ENCODE results near the gene PTGR1.

PTGR1 gene

DNA sequence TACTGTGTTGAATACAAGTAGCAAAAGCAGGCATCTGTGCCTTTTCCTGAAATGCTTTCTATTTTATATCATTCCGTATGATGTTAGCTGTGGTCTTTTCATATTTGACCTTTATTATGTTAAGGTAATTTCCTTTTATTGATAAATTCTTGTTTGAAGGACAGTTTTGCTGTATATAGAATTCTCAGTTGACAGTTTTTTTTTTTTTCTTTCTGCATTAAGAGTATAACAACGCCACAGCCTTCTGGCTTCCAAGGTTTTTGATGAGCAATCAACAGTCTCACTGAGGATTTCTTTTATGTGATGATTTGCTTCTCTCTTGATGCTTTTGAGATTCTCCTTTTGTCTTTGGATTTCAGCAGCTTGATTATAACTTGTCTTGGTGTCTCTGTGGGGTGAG lies 50.8 kb downstream of the PTGR1 start:
- TF ChIP-seq Cebpa-rat (IDR thresholded peaks at IDR 0.05) = no peak
- Histone ChIP-seq H3K36me3 (no peaks in the 10 kb centered on the region), H3K9me3 (peaks cover 79% of the 10 kb centered on the region), H3K4me1 (no peaks in the 10 kb centered on the region), H3K9ac (no peak overlapping the region), H4K20me1 (no peaks in the 10 kb centered on the region), H3K27ac (no peak overlapping the region), H3K4me3 (no peak overlapping the region), H3K4me2 (no peak overlapping the region), H3K27me3 (no peaks in the 10 kb centered on the region)

DNA sequence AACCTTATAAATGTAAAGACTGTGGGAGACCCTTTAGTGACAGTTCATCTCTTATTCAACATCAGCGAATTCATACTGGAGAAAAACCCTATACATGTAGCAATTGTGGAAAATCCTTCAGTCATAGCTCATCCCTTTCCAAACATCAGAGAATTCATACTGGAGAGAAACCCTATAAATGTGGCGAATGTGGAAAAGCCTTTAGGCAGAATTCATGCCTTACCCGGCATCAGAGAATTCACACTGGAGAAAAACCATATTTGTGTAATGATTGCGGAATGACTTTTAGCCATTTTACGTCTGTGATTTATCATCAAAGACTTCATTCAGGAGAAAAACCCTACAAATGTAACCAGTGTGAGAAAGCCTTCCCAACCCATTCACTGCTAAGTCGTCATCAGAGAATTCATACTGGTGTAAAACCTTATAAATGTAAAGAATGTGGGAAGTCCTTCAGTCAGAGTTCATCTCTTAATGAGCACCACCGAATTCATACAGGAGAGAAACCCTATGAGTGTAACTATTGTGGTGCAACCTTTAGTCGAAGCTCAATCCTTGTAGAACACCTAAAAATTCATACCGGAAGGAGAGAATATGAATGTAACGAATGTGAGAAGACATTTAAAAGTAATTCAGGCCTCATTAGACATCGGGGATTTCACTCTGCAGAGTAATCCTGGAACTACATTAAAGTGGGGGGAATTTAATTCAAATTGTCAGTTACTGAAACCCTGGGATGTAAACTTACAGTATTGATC lies 56.8 kb downstream of the PTGR1 start:
- no peak overlapping the region for H3K27ac ChIP-seq
- H3K4me2 ChIP-seq = no peak overlapping the region
- no peak overlapping the region for H3K9ac ChIP-seq
- peaks cover 99% of the 10 kb centered on the region for H3K9me3 ChIP-seq
- no peaks in the 10 kb centered on the region for H4K20me1 ChIP-seq
- H3K36me3 ChIP-seq = no peaks in the 10 kb centered on the region
- no peak overlapping the region for H3K4me3 ChIP-seq
- no peaks in the 10 kb centered on the region for H3K27me3 ChIP-seq
- H3K4me1 ChIP-seq = no peaks in the 10 kb centered on the region
- no peak for TF ChIP-seq Cebpa-rat (IDR thresholded peaks at IDR 0.05)

DNA sequence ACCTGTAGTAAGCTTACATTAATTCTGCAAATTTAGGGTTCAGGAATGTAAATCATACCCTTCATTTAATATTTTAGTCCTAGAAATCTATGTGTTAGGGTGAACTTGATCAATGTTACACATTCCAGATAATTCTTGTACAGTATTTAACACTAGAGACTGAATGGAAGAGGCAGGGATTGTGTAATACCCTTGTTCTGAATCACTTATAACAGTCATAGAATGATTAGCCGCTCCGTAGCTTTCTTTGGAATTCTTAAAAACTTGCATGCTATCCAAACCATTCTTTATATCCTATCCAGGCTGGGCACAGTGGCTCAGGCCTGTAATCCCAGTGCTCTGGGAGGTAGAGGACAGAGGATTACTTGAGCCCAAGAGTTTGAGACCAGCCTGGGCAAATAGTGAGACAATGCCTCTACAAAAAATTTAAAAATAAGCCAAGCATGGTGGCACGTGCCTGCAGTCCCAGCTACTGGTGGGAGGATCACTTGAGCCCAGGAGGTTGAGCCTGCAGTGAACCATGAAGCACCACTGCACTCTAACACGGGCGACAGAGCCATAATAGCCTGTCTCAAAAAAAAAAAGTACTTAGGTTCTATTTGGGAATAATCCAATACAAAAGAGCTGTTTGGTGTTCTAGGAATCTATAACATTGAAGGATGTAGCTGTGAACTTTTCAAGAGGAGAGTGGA lies 66.2 kb downstream of the PTGR1 start:
- Histone ChIP-seq H3K9ac (no peak overlapping the region), H3K36me3 (no peaks in the 10 kb centered on the region), H3K4me1 (no peaks in the 10 kb centered on the region)

DNA sequence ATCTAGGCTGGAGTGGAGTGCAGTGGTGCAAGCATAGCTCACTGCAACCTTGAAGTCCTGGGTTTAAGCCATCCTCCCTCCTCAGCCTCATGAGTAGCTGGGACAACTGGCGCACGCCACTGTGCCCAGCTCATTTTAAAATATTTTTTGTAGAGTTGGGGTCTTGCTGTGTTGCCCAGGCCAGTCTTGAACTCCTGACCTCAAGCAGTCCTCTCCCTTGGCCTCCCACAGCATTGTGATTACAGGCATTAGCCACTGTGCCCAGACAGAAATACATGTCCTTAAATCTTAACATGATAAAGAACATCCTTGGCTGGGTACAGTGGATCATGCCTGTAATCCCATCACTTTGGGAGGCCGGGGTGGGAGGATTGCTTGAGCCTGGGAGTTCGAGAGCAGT lies 67.7 kb downstream of the PTGR1 start:
- no peaks in the 10 kb centered on the region for H3K4me1 ChIP-seq
- peaks cover 61% of the 10 kb centered on the region for H3K9me3 ChIP-seq
- H3K9ac ChIP-seq = no peak overlapping the region
- TF ChIP-seq Cebpa-rat (IDR thresholded peaks at IDR 0.05) = no peak
- H4K20me1 ChIP-seq = no peaks in the 10 kb centered on the region
- no peak overlapping the region for H3K4me2 ChIP-seq
- no peak overlapping the region for H3K27ac ChIP-seq
- H3K4me3 ChIP-seq = no peak overlapping the region
- H3K36me3 ChIP-seq = no peaks in the 10 kb centered on the region
- H3K27me3 ChIP-seq = no peaks in the 10 kb centered on the region

More for the DNA sequence above, 66.2 kb downstream of the PTGR1 start:
- no peaks in the 10 kb centered on the region for H4K20me1 ChIP-seq
- no peak overlapping the region for H3K27ac ChIP-seq
- no peak for TF ChIP-seq Cebpa-rat (IDR thresholded peaks at IDR 0.05)
- H3K9me3 ChIP-seq = peaks cover 76% of the 10 kb centered on the region
- H3K4me2 ChIP-seq = no peak overlapping the region
- H3K27me3 ChIP-seq = no peaks in the 10 kb centered on the region
- no peak overlapping the region for H3K4me3 ChIP-seq

DNA sequence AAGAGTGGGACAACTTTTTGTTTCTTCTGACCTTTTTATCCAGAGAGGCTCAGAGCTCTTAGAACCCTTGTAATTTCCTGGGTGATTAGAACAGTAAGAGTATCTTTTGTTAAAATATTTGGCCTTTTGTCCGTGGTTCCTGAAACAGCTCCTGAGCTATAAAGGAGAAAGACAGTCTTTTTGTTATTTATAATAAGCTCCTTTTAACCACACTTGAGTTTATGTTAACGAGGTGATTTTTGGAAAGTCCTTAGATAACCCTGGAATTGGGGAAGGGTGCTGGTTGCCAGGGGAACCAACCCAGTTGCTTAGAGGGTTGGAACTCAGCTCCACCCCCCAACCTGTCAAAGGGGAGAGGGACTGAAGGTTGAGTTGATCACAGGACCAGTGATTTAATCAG lies 69.7 kb downstream of the PTGR1 start:
- no peaks in the 10 kb centered on the region for H3K27me3 ChIP-seq
- no peaks in the 10 kb centered on the region for H3K36me3 ChIP-seq
- peaks cover 55% of the 10 kb centered on the region for H3K9me3 ChIP-seq
- H3K9ac ChIP-seq = no peak overlapping the region
- H3K4me1 ChIP-seq = no peaks in the 10 kb centered on the region
- no peak overlapping the region for H3K4me3 ChIP-seq
- H4K20me1 ChIP-seq = no peaks in the 10 kb centered on the region
- H3K4me2 ChIP-seq = no peak overlapping the region
- H3K27ac ChIP-seq = no peak overlapping the region
- no peak for TF ChIP-seq Cebpa-rat (IDR thresholded peaks at IDR 0.05)

DNA sequence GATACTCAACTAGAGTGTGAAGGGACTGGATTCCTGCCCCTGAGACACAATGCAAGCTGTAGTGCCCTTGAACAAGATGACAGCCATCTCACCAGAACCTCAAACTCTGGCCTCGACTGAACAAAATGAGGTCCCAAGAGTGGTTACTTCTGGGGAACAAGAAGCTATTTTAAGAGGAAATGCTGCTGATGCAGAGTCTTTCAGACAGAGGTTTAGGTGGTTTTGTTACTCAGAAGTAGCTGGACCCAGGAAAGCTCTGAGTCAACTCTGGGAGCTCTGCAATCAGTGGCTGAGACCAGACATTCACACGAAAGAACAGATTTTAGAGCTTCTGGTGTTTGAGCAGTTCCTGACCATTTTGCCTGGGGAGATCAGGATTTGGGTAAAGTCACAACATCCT lies 72.1 kb downstream of the PTGR1 start:
- Histone ChIP-seq H3K27ac (no peak overlapping the region), H3K4me3 (no peak overlapping the region), H4K20me1 (no peaks in the 10 kb centered on the region), H3K36me3 (no peaks in the 10 kb centered on the region), H3K9ac (no peak overlapping the region), H3K4me2 (no peak overlapping the region), H3K27me3 (no peaks in the 10 kb centered on the region), H3K9me3 (peaks cover 46% of the 10 kb centered on the region), H3K4me1 (no peaks in the 10 kb centered on the region; the same call in 1 of the 2 replicates)
- TF ChIP-seq Cebpa-rat (IDR thresholded peaks at IDR 0.05) = no peak

DNA sequence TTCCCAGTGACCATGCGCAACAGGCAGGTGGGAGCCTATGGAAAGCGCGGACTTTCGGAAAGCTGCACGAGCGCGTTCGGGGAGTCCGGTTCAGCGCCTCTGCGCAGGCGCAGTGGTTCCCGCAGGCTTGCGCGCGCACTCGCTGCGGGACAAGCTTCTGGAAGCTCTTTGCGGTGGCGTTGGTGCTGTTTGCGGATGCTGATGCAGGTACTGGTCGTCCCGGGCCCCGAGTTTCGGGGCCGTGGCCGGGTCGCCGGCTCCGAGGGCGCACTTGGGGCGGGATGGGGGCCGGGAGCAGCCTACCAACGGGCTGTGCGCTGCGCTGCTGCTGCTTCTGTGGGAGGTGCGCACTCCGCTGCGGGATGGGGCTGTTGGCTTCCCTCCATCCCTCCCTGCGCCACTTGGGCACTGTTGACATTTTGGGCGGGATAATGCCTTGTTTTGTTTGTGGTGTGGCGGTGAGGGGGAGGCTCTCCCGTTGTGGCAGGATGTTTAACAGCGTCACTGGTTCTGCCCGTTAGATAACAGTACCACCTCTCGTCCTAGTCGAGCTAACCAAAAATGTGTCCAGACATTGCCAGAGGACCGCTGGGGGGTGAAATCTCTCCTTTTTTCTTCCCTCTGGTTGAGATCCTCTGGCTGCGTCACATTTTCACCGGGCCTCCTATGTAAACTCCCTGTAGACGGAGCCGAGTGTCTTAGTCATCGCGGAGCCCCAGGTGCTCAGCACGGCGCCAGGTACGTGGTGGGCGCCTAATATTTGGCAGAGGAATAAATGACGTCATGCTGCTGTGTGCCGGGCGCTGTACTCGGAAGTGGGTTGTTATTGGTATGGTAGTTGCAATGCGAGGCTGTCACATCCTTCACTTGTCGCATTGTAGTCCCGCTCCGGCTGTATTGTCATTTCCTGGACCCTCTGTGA lies 74.1 kb downstream of the PTGR1 start, which contains the start of gene ZNF483:
Gene ZNF483 (plus strand): TSS at position 124 of the 922 bp plus-strand sequence. CDS start 2,217 bp downstream, outside the sequence.
- Histone ChIP-seq H3K4me2 (no peak within 1 kb of the TSS), H3K4me3 (no peak within 1 kb of the TSS), H3K9ac (no peak within 1 kb of the TSS), H3K27ac (no peak within 1 kb of the TSS), H4K20me1 (no peaks in the 10 kb centered on the region), H3K9me3 (peaks cover 48% of the 10 kb centered on the region), H3K4me1 (no peaks in the 10 kb centered on the region; the same call in 1 of the 2 replicates), H3K27me3 (no peaks in the 10 kb centered on the region), H3K36me3 (no peaks in the 10 kb centered on the region)
- no peak for TF ChIP-seq Cebpa-rat (IDR thresholded peaks at IDR 0.05)

DNA sequence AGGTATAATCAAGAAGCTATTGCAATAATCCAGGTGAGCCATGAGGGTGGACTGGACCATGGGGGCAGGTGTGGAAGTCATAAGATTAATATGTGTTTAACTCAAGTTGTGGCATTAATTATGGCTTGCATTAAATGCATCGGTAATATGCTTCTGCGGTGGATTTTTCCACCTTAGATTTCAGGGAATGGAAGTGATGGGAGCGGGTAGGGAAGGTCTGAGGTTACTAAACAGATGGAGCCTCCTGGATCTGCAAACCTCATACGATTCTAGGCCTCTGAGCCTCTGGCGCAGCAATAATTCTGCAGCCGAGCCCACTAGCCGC lies 74.8 kb downstream of the PTGR1 start:
- Histone ChIP-seq H3K27me3 (no peaks in the 10 kb centered on the region), H3K36me3 (no peaks in the 10 kb centered on the region), H3K27ac (no peak overlapping the region), H3K4me2 (no peak overlapping the region), H3K4me3 (no peak overlapping the region), H3K9me3 (peaks cover 50% of the 10 kb centered on the region), H3K4me1 (no peaks in the 10 kb centered on the region; the same call in 1 of the 2 replicates), H3K9ac (no peak overlapping the region), H4K20me1 (no peaks in the 10 kb centered on the region)
- no peak for TF ChIP-seq Cebpa-rat (IDR thresholded peaks at IDR 0.05)

DNA sequence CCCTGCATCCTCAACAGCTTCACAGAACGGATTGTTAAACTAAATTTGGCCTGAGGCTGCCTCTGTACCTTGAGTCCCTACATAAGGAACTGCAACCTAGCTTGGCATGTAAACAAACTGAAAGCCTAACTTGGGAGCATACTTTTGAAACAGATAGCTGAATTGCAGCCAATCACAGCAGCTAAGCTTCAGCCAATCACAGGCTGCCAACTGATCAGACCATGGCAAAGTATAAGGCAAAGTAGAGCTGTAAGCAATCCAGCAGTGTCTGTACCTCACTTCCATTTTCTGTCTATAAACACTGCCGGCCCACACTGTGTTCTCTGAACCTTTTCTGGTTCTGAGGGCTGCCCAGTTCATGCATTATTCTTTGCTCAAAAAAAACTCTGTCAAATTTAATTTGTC lies 83.4 kb downstream of the PTGR1 start:
- Histone ChIP-seq H3K9me3 (peaks cover 29% of the 10 kb centered on the region), H3K4me3 (no peak overlapping the region), H4K20me1 (no peaks in the 10 kb centered on the region), H3K36me3 (no peaks in the 10 kb centered on the region), H3K4me1 (no peaks in the 10 kb centered on the region), H3K9ac (no peak overlapping the region), H3K4me2 (no peak overlapping the region), H3K27me3 (no peaks in the 10 kb centered on the region), H3K27ac (no peak overlapping the region)
- no peak for TF ChIP-seq Cebpa-rat (IDR thresholded peaks at IDR 0.05)

All from BLaER1 (cell line).